Esophagus muscularis mucosa (tissue), 4 donors: Measurements from ENCODE around the gene PDK4. TPM values are rescaled to one million over a fixed set of nuclear protein-coding genes. Genes with fewer than 3 reads are reported as not detected.

ENCODE experiments used
- DNase-seq: peaks from one replicate; pipeline ENCODE4 v3.0.0-alpha.2; 2017; ENCODE audit errors: extremely low spot score
- H3K27ac ChIP-seq, 4 donors: fragments of 200-600 bp; sonication (generic); replicated peaks in 1 of 4; 1 replicate in 3 of 4; 2 replicates in 1 of 4; pipeline ENCODE4 v1.5.1; 2016 to 2019; ENCODE audit warnings: mild to moderate bottlenecking in 1 of 4
- H3K27me3 ChIP-seq, 4 donors: fragments of 200-600 bp; sonication (generic); one replicate each; pipeline versions ENCODE4 v1.5.1 to v1.6.0; 2016 to 2019
- H3K36me3 ChIP-seq, 4 donors: fragments of 200-600 bp; sonication (generic); one replicate each; pipeline ENCODE4 v1.5.1; 2016 to 2019
- H3K4me1 ChIP-seq, 4 donors: fragments of 200-600 bp; sonication (generic); one replicate each; pipeline ENCODE4 v1.5.1; 2016 to 2019
- H3K4me3 ChIP-seq, 4 donors: fragments of 200-600 bp; sonication (generic); 1 replicate in 2 of 4; 2 replicates in 2 of 4; pipeline ENCODE4 v1.5.1; 2016 to 2019; ENCODE audit warnings: mild to moderate bottlenecking in 4 of 4, moderate library complexity in 1 of 4
- H3K9me3 ChIP-seq, 4 donors: fragments of 200-600 bp; sonication (generic); 1 replicate in 3 of 4; 2 replicates in 1 of 4; pipeline ENCODE4 v1.5.1; 2016 to 2019
- EP300 ChIP-seq: sonication (generic); formaldehyde crosslinking; IDR thresholded peaks from one replicate; pipeline ENCODE4 v1.6.1; 2017; ENCODE audit warnings: antibody characterized with exemption
- POLR2A ChIP-seq: fragments of 450-650 bp; IDR thresholded peaks from one replicate; pipeline ENCODE4 v1.6.1; 2017; ENCODE audit warnings: antibody characterized with exemption, moderate library complexity, mild to moderate bottlenecking, low read depth
- POLR2AphosphoS5 ChIP-seq, 2 donors: sonication (generic); formaldehyde crosslinking; IDR thresholded peaks; one replicate each; pipeline ENCODE4 v1.6.1; 2017; ENCODE audit warnings: antibody characterized with exemption in 2 of 2
- WGBS: methylation state at CpG from one replicate; pipeline ENCODE4 v1.1.5; 2018; 5-methylcytosine and 5-hydroxymethylcytosine counted together
- intact Hi-C: fragments of 100-400 bp; cut with DNase I; formaldehyde crosslinking; loops from one replicate; pipeline ENCODE4 v1.15.1; 2023
- total RNA-seq, 4 donors: library from RNA; depleted of rRNA; stranded (reverse); fragments of >200 nt; gene quantifications; one replicate each; pipeline versions ENCODE4 v1.1.0 to v1.2.1, GENCODE V29; 2016
- TF ChIP-seq, protein P1 (sequence below), 3 experiments: fragments of 200-600 bp in 2 of 3; fragments of 450-650 bp in 1 of 3; sonication (generic) in 2 of 3; IDR thresholded peaks; one replicate each; pipeline ENCODE4 v1.5.1; 2017 to 2019; ENCODE audit warnings: antibody characterized with exemption in 3 of 3, mild to moderate bottlenecking in 2 of 3, moderate library complexity in 1 of 3

PDK4 gene
- total RNA-seq = 1,000 to 10,000 TPM in 1 of 4 donors, 100 to 1,000 TPM in 3; 165 to 1,138 (median 371) TPM

DNA sequence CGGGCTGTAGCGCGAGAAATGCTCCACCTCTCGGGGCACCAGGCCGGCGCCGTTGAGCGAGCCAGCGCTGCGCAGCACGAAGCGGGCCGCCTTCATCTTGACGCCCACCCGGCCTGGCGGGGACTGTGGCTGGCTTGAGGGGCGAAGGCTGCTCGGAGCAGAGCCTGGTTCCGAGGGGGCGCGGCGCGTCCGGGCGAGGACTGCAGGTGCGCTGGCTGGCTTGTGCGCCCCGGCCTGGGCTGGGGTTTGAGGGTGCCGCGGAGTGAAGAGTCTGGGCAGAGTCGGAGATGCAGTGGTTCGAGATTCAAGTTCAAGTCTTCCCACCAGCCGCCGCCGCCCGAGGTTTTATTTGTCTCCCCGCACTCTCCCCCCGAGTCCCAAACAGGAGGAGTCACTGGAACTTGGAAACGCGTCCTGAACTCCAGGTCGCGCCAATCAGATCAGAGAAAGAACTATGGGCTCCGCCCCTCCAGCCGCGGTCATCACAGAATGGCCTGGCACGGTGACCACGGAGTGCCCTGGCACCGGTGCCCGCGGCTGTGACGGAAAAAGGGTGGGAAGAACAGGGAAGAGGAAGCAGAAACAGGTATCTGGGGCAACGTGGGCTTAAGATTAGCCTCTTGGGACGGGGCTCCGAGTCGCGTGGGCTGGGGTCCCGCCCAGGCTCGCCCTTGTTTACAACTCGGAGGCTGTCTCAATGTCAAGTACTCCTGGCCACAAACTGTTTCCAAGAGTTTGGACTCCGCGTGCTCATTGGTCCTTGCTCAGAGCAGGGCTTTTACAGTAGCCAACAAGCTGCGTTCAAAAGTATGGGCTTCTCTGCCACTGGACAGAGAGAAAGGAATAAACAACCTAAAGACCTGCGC, at the start of gene PDK4:
TSS of gene PDK4 (minus strand) at position 319 of the 866 bp plus-strand sequence. CDS start at position 96, 223 bp downstream.
- intact Hi-C loops = loop anchor here (2.0 to 5.0 kb wide), 2 partner anchors 50 to 86 kb away; no protein-coding TSS in a partner anchor
- Histone ChIP-seq H3K4me1 (peaks cover 22 to 46% (median 31%) of the 10 kb centered on the region in 4 donors), H3K36me3 (peaks cover 24 to 49% (median 31%) of the 10 kb centered on the region in 4 donors), H3K4me3 (peak within 1 kb of the TSS; percentile 80 to 97 (median 88)), H3K27ac (peak within 1 kb of the TSS; percentile 93 to 99 (median 96)), H3K9me3 (no peaks in the 10 kb centered on the region), H3K27me3 (no peaks in the 10 kb centered on the region)
- 0% methylated on average over 6 of the region's 63 CpGs for WGBS
- peak; percentile 89 to 97 for TF ChIP-seq POLR2AphosphoS5 (IDR thresholded peaks at IDR 0.05)
- TF ChIP-seq EP300 = peak; percentile 60
- peak; percentile 83 for TF ChIP-seq POLR2A
- TF ChIP-seq, protein P1, sequence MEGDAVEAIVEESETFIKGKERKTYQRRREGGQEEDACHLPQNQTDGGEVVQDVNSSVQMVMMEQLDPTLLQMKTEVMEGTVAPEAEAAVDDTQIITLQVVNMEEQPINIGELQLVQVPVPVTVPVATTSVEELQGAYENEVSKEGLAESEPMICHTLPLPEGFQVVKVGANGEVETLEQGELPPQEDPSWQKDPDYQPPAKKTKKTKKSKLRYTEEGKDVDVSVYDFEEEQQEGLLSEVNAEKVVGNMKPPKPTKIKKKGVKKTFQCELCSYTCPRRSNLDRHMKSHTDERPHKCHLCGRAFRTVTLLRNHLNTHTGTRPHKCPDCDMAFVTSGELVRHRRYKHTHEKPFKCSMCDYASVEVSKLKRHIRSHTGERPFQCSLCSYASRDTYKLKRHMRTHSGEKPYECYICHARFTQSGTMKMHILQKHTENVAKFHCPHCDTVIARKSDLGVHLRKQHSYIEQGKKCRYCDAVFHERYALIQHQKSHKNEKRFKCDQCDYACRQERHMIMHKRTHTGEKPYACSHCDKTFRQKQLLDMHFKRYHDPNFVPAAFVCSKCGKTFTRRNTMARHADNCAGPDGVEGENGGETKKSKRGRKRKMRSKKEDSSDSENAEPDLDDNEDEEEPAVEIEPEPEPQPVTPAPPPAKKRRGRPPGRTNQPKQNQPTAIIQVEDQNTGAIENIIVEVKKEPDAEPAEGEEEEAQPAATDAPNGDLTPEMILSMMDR (IDR thresholded peaks at IDR 0.05) = no peak
- DNase-seq = peak; percentile 99

GRCh38 chr7:95642173-95642572, 45.9 kb upstream of the PDK4 start:
- no peak for TF ChIP-seq POLR2AphosphoS5 (IDR thresholded peaks at IDR 0.05)
- no peak for TF ChIP-seq POLR2A
- TF ChIP-seq EP300 = no peak
- TF ChIP-seq, protein P1 (IDR thresholded peaks at IDR 0.05) = no peak
- Histone ChIP-seq H3K36me3 (no peaks in the 10 kb centered on the region), H3K27me3 (no peaks in the 10 kb centered on the region), H3K9me3 (no peaks in the 10 kb centered on the region), H3K27ac (no peak overlapping the region), H3K4me1 (no peaks in the 10 kb centered on the region), H3K4me3 (no peak overlapping the region)
- WGBS = 75% methylated on average over 5 of the region's 5 CpGs
- intact Hi-C loops = no loop called here
- no peak for DNase-seq

DNA sequence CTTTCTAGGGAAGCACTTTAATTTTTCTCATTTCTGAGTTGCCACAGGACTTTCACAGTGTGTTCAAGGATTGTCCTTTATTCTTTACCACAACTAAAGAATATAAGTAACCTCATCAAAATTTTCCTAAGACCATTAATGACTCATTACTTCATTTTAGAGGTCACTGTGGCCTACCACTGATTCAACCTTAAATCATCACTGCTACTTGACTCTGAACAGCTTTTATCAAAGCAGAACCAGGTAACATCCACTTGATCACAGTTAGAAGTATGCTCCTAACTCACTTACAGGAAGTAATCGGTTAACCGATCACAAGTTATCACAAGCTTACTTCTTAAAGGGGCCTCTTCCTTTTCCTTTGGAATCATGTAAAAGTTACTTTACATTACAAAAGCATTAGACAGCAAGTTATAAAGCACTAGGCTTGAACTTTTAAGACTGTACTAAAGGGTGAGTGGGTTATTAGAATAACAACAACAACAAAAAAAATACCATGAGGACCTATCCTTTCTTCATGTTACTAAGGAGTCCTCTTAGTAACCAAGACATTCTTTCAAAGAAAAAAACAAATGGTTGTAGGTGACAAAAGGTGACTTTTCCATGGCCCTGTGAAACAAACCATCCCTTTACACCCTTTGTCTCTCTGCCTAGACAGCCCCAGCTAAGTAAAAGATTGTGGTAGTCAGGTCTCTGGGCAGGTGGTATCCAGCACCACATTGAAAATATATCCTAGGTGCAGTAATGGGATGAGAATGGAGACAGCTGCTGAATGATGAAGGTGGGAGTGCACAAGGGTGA, 40.0 kb upstream of the PDK4 start:
- Histone ChIP-seq H3K36me3 (no peaks in the 10 kb centered on the region), H3K4me1 (peaks cover 3 to 16% (median 6%) of the 10 kb centered on the region in 4 donors), H3K27ac (no peak overlapping the region), H3K9me3 (no peaks in the 10 kb centered on the region), H3K4me3 (no peak overlapping the region), H3K27me3 (no peaks in the 10 kb centered on the region)
- intact Hi-C loops = no loop called here
- DNase-seq = no peak
- TF ChIP-seq POLR2A (no peak), EP300 (no peak), POLR2AphosphoS5 (IDR thresholded peaks at IDR 0.05) (no peak)
- TF ChIP-seq, protein P1 (IDR thresholded peaks at IDR 0.05) = no peak
- WGBS = 64% methylated on average over 2 of the region's 2 CpGs

DNA sequence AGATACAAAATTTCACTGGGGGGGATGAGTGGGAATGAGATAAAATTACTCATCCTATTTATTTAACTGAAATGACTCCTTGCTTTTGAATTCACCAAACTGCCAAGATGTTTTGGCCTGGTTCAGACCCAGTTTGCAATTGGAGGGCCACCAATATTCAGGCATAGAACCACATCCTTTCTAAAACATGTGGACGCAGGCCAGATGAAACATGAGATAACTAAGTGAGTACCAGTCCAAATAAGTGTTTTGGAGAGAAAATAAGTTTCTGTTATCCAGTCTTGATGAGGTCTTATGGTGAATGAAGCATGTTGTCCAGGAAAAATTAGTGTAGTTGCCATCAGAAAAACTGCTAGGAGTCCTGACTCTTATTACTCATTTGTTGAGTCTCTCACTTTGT, 36.3 kb upstream of the PDK4 start:
- peaks cover 10 to 48% (median 26%) of the 10 kb centered on the region in 4 donors for H3K4me1 ChIP-seq
- 0% methylated on average over 1 of the region's 1 CpG for WGBS
- no peaks in the 10 kb centered on the region for H3K36me3 ChIP-seq
- no peaks in the 10 kb centered on the region for H3K27me3 ChIP-seq
- peak overlapping the region in 2 of 4 donors; percentile 21 to 63 for H3K27ac ChIP-seq
- H3K4me3 ChIP-seq = no peak overlapping the region
- intact Hi-C loops = no loop called here
- no peak for DNase-seq
- no peaks in the 10 kb centered on the region for H3K9me3 ChIP-seq
- TF ChIP-seq, protein P1 (IDR thresholded peaks at IDR 0.05) = no peak
- TF ChIP-seq POLR2A = no peak
- TF ChIP-seq EP300 = no peak
- TF ChIP-seq POLR2AphosphoS5 (IDR thresholded peaks at IDR 0.05) = peak; percentile 11 to 19
